Endodermal cell (in vitro differentiated cells): ENCODE results near the gene ALS2. TPM values are rescaled to one million over a fixed set of nuclear protein-coding genes. Genes with fewer than 3 reads are reported as not detected.

Experiments used
- DNase-seq: peaks from one replicate; pipeline ENCODE4 v3.0.0-alpha.2; 2017
- H3K27ac ChIP-seq: 2 replicates; pipeline ENCODE4 v1.5.1; 2013; ENCODE audit warnings: mild to moderate bottlenecking, low read depth, low read length, moderate library complexity
- H3K27me3 ChIP-seq: 2 replicates; pipeline ENCODE4 v1.6.1; 2013; ENCODE audit warnings: mild to moderate bottlenecking, low read length, moderate library complexity; ENCODE audit not compliant: insufficient read depth, control insufficient read depth, poor library complexity, severe bottlenecking
- H3K36me3 ChIP-seq: 2 replicates; pipeline ENCODE4 v1.7.0; 2013; ENCODE audit warnings: mild to moderate bottlenecking, low read length, moderate library complexity; ENCODE audit not compliant: control insufficient read depth, insufficient read depth
- H3K4me1 ChIP-seq: one replicate; pipeline ENCODE4 v1.7.0; 2013; ENCODE audit warnings: low read length; ENCODE audit not compliant: control insufficient read depth, insufficient read depth
- H3K4me3 ChIP-seq: 2 replicates; pipeline ENCODE4 v1.5.1; 2013; ENCODE audit warnings: mild to moderate bottlenecking, low read length, moderate library complexity
- H3K9ac ChIP-seq: 2 replicates; pipeline ENCODE4 v1.6.1; 2013; ENCODE audit warnings: mild to moderate bottlenecking, low read length, moderate library complexity; ENCODE audit not compliant: poor library complexity, severe bottlenecking; ENCODE audit errors: extremely low read depth
- H3K9me3 ChIP-seq: 2 replicates; pipeline ENCODE4 v1.6.1; 2013; ENCODE audit warnings: mild to moderate bottlenecking, low read length, moderate library complexity; ENCODE audit not compliant: control insufficient read depth
- H3K27ac Mint-ChIP-seq: 2 replicates; pipeline ENCODE4 v1.8.0; 2020; ENCODE audit warnings: mixed read lengths
- H3K27me3 Mint-ChIP-seq: 2 replicates; pipeline ENCODE4 v1.8.0; 2021; ENCODE audit warnings: mild to moderate bottlenecking, mixed read lengths; ENCODE audit not compliant: insufficient read depth
- H3K36me3 Mint-ChIP-seq: 2 replicates; pipeline ENCODE4 v1.8.0; 2020; ENCODE audit warnings: low read depth, mixed read lengths
- H3K4me1 Mint-ChIP-seq: 2 replicates; pipeline ENCODE4 v1.8.0; 2020; ENCODE audit warnings: mixed read lengths
- H3K4me3 Mint-ChIP-seq: 2 replicates; pipeline ENCODE4 v1.8.0; 2020; ENCODE audit warnings: mild to moderate bottlenecking, moderate library complexity, mixed read lengths
- H3K9me3 Mint-ChIP-seq: 2 replicates; pipeline ENCODE4 v1.8.0; 2020; ENCODE audit warnings: mild to moderate bottlenecking, mixed read lengths
- CTCF ChIP-seq: fragments of 200-600 bp; sonication (generic); conservative IDR thresholded peaks from 2 replicates; pipeline ENCODE4 v1.5.0; 2021; ENCODE audit warnings: antibody characterized with exemption, mild to moderate bottlenecking
- WGBS, 2 experiments: methylation state at CpG; one replicate each; pipeline versions ENCODE4 v1.1.5 to v1.1.7; 2013; ENCODE audit warnings: missing lambda C conversion rate in 2 of 2, mixed read lengths in 1 of 2; ENCODE audit not compliant: insufficient coverage in 1 of 2, insufficient read length in 1 of 2; 5-methylcytosine and 5-hydroxymethylcytosine counted together
- total RNA-seq, 2 donors: library from RNA; stranded (reverse); fragmentation: NEBNext Ultra II Directional in 1 of 2; extraction: Animal tissue kit (Norgen Biotek cat#: 25700) in 1 of 2; gene quantifications; 2 replicates in 1 of 2; 3 replicates in 1 of 2; pipeline ENCODE4 v1.2.1, GENCODE V29; 2021

The ALS2 gene
- total RNA-seq, 2 donors from 2014 or later: 56.6 to 58.5 TPM

- Mint-ChIP-seq H3K36me3 (peaks cover 68% of the 10 kb centered on the region), H3K9me3 (no peaks in the 10 kb centered on the region), H3K27me3 (no peaks in the 10 kb centered on the region), H3K4me3 (no peak overlapping the region), H3K27ac (no peak overlapping the region), H3K4me1 (peaks cover 22% of the 10 kb centered on the region)
- Histone ChIP-seq H3K9me3 (no peaks in the 10 kb centered on the region), H3K27ac (no peak overlapping the region), H3K4me3 (no peak overlapping the region), H3K36me3 (peaks cover 89% of the 10 kb centered on the region), H3K9ac (no peak overlapping the region), H3K4me1 (peaks cover under 1% of the 10 kb centered on the region), H3K27me3 (no peaks in the 10 kb centered on the region)
- DNase-seq: no peak
- TF ChIP-seq CTCF: no peak
- 93 to 98% methylated on average over 4 of the region's 5 CpGs for WGBS, 2 experiments
Observed at GRCh38 chr2:201704536-201704935, 76.2 kb downstream of the ALS2 start.

GRCh38 chr2:201701646-201702045, 79.1 kb downstream of the ALS2 start:
- peaks cover 46% of the 10 kb centered on the region for H3K36me3 Mint-ChIP-seq
- 86 to 89% methylated on average over 1 of the region's 1 CpG for WGBS, 2 experiments
- H3K27me3 Mint-ChIP-seq: no peaks in the 10 kb centered on the region
- Histone ChIP-seq H3K9me3 (no peaks in the 10 kb centered on the region), H3K4me1 (peaks cover 17% of the 10 kb centered on the region), H3K27ac (no peak overlapping the region), H3K36me3 (peaks cover 60% of the 10 kb centered on the region), H3K9ac (no peak overlapping the region), H3K4me3 (no peak overlapping the region), H3K27me3 (no peaks in the 10 kb centered on the region)
- no peak overlapping the region for H3K4me3 Mint-ChIP-seq
- H3K4me1 Mint-ChIP-seq: peaks cover 50% of the 10 kb centered on the region
- no peaks in the 10 kb centered on the region for H3K9me3 Mint-ChIP-seq
- TF ChIP-seq CTCF: no peak
- H3K27ac Mint-ChIP-seq: no peak overlapping the region
- DNase-seq: no peak

- no peaks in the 10 kb centered on the region for H3K27me3 Mint-ChIP-seq
- WGBS, 2 experiments: 80 to 91% methylated on average over 1 of the region's 1 CpG
- H3K9me3 Mint-ChIP-seq: no peaks in the 10 kb centered on the region
- no peak overlapping the region for H3K4me3 Mint-ChIP-seq
- Histone ChIP-seq H3K36me3 (peaks cover 44% of the 10 kb centered on the region), H3K27ac (no peak overlapping the region), H3K9ac (no peak overlapping the region), H3K4me3 (no peak overlapping the region), H3K9me3 (no peaks in the 10 kb centered on the region), H3K27me3 (no peaks in the 10 kb centered on the region), H3K4me1 (peaks cover 17% of the 10 kb centered on the region)
- H3K4me1 Mint-ChIP-seq: peaks cover 56% of the 10 kb centered on the region
- no peak for DNase-seq
- H3K36me3 Mint-ChIP-seq: peaks cover 32% of the 10 kb centered on the region
- no peak for TF ChIP-seq CTCF
- no peak overlapping the region for H3K27ac Mint-ChIP-seq
Observed at GRCh38 chr2:201699416-201699815, 81.3 kb downstream of the ALS2 start.
